22Rv1 (cell line): ENCODE measurements around the gene MAPK1.

Experiments
- H3K27ac ChIP-seq: fragments of 450-650 bp; 2 replicates; pipeline ENCODE4 v1.5.1; 2017
- CTCF ChIP-seq: fragments of 450-650 bp; IDR thresholded peaks from 2 replicates; pipeline ENCODE4 v1.5.1; 2017; ENCODE audit warnings: mild to moderate bottlenecking
- ZFX ChIP-seq: fragments of 450-650 bp; IDR thresholded peaks from 2 replicates; pipeline ENCODE4 v1.6.1; 2017; ENCODE audit warnings: antibody characterized with exemption, borderline replicate concordance

Gene MAPK1

GRCh38 chr22:21860491-21861039, 6.9 kb downstream of the MAPK1 start:
- TF ChIP-seq CTCF, result no peak
- no peak for TF ChIP-seq ZFX
- no peak overlapping the region for H3K27ac ChIP-seq

- no peak for TF ChIP-seq ZFX
- TF ChIP-seq CTCF, result no peak
- H3K27ac ChIP-seq, result no peak overlapping the region
These were observed 9.2 kb downstream of the MAPK1 start for GRCh38 chr22:21858025-21858764.

GRCh38 chr22:21857481-21857914, 9.9 kb downstream of the MAPK1 start:
- TF ChIP-seq CTCF (no peak), ZFX (no peak)
- no peak overlapping the region for H3K27ac ChIP-seq

GRCh38 chr22:21856868-21857267, 10.6 kb downstream of the MAPK1 start:
- TF ChIP-seq ZFX (no peak), CTCF (no peak)
- no peak overlapping the region for H3K27ac ChIP-seq

GRCh38 chr22:21856197-21856596, 11.2 kb downstream of the MAPK1 start:
- TF ChIP-seq ZFX (no peak), CTCF (no peak)
- H3K27ac ChIP-seq, result no peak overlapping the region

GRCh38 chr22:21855676-21856075, 11.8 kb downstream of the MAPK1 start:
- TF ChIP-seq ZFX (no peak), CTCF (no peak)
- no peak overlapping the region for H3K27ac ChIP-seq

- no peak overlapping the region for H3K27ac ChIP-seq
- TF ChIP-seq CTCF (no peak), ZFX (no peak)
These were observed 16.8 kb downstream of the MAPK1 start for GRCh38 chr22:21850660-21851059.
